Keratinocyte (primary cell): ENCODE measurements around the gene NOP16. TPM values are rescaled to one million over a fixed set of nuclear protein-coding genes. Genes with fewer than 3 reads are reported as not detected.

Experiments
- DNase-seq: peaks from one replicate; pipeline ENCODE4 v3.0.0-alpha.2; 2011; ENCODE audit warnings: low read depth, missing footprints, low spot score
- FAIRE-seq: peaks from 2 replicates; lab custom pipeline; 2011; peaks lifted over from hg19 to GRCh38; lab: Jason Lieb, UNC
- H2AFZ ChIP-seq: 2 replicates; pipeline ENCODE4 v1.6.0; 2012; ENCODE audit warnings: low read length, control low read depth, inconsistent platforms; ENCODE audit not compliant: control insufficient read depth
- H3K27ac ChIP-seq: 2 replicates; pipeline ENCODE4 v1.5.1; 2011; ENCODE audit warnings: low read length; ENCODE audit not compliant: control insufficient read depth, insufficient read depth
- H3K27me3 ChIP-seq: 3 replicates; pipeline ENCODE4 v1.6.0; 2011; ENCODE audit warnings: low read length; ENCODE audit not compliant: control insufficient read depth, insufficient read depth; ENCODE audit errors: extremely low read depth
- H3K36me3 ChIP-seq, 2 experiments: 2 replicates in 1 of 2; 3 replicates in 1 of 2; pipeline ENCODE4 v1.5.1; 2011; ENCODE audit warnings: low read length in 2 of 2, mild to moderate bottlenecking in 1 of 2; ENCODE audit not compliant: control insufficient read depth in 2 of 2, insufficient read depth in 2 of 2; ENCODE audit errors: extremely low read depth in 1 of 2
- H3K4me1 ChIP-seq: 3 replicates; pipeline ENCODE4 v1.5.1; 2011; ENCODE audit warnings: low read length; ENCODE audit not compliant: control insufficient read depth, insufficient read depth; ENCODE audit errors: extremely low read depth
- H3K4me2 ChIP-seq: 3 replicates; pipeline ENCODE4 v1.6.0; 2011; ENCODE audit warnings: low read depth, low read length; ENCODE audit not compliant: control insufficient read depth, insufficient read depth; ENCODE audit errors: extremely low read depth
- H3K4me3 ChIP-seq, 3 experiments: fragments of 200-600 bp in 1 of 3; sonication (generic) in 1 of 3; 2 replicates in 2 of 3; 3 replicates in 1 of 3; pipeline ENCODE4 v1.5.1; 2011 to 2016; ENCODE audit warnings: low read length in 3 of 3, mild to moderate bottlenecking in 3 of 3, control low read depth in 2 of 3, inconsistent platforms in 1 of 3, low read depth in 1 of 3, mixed read lengths in 1 of 3, mixed run types in 1 of 3, moderate library complexity in 1 of 3; ENCODE audit not compliant: control insufficient read depth in 2 of 3, insufficient read depth in 2 of 3; ENCODE audit errors: extremely low read depth in 1 of 3
- H3K79me2 ChIP-seq: 2 replicates; pipeline ENCODE4 v1.6.0; 2012; ENCODE audit warnings: low read length; ENCODE audit not compliant: control insufficient read depth, insufficient read depth
- H3K9ac ChIP-seq: 3 replicates; pipeline ENCODE4 v1.6.0; 2011; ENCODE audit warnings: low read length; ENCODE audit not compliant: control insufficient read depth, insufficient read depth; ENCODE audit errors: extremely low read depth
- H3K9me1 ChIP-seq: 3 replicates; pipeline ENCODE4 v1.6.0; 2011; ENCODE audit warnings: low read length; ENCODE audit not compliant: control insufficient read depth, insufficient read depth; ENCODE audit errors: extremely low read depth
- H3K9me3 ChIP-seq: 2 replicates; pipeline ENCODE4 v1.5.1; 2012; ENCODE audit warnings: low read depth, low read length; ENCODE audit not compliant: control insufficient read depth
- H4K20me1 ChIP-seq: 3 replicates; pipeline ENCODE4 v1.6.0; 2011; ENCODE audit warnings: low read length; ENCODE audit not compliant: control insufficient read depth, insufficient read depth; ENCODE audit errors: extremely low read depth
- CTCF ChIP-seq, 3 experiments: IDR thresholded peaks in 1 of 3; conservative IDR thresholded peaks in 1 of 3; optimal IDR thresholded peaks in 1 of 3; 2 replicates in 2 of 3; 3 replicates in 1 of 3; pipeline versions ENCODE3 to v1.5.1; 2011; ENCODE audit warnings: low read length in 3 of 3, mild to moderate bottlenecking in 3 of 3, moderate library complexity in 2 of 3, control low read depth in 1 of 3, inconsistent platforms in 1 of 3; ENCODE audit not compliant: insufficient read depth in 2 of 3; ENCODE audit errors: extremely low read depth in 1 of 3
- EZH2 ChIP-seq: IDR thresholded peaks from one replicate; pipeline ENCODE4 v1.6.1; 2012; ENCODE audit warnings: inconsistent platforms, mild to moderate bottlenecking, low read length, moderate library complexity
- dilution Hi-C: fragments of 300-500 bp; cut with MboI; formaldehyde crosslinking; loops from one replicate; pipeline ENCODE4 v1.7.0; 2020; ENCODE audit warnings: low sequenced_read_pairs; ENCODE audit not compliant: extremely low pct_ligation_motif_present
- polyA plus RNA-seq, 5 experiments: library from polyadenylated mRNA; depleted of rRNA in 3 of 5; stranded (reverse) in 3 of 5; stranded (forward) in 1 of 5; unstranded in 1 of 5; fragments of >200 nt; gene quantifications; 1 replicate in 1 of 5; 2 replicates in 3 of 5; 3 replicates in 1 of 5; pipeline versions ENCODE4 v1.2.1 to v1.2.3, GENCODE V29; 2011 to 2012; ENCODE audit warnings: missing spikeins in 2 of 5, low read depth in 1 of 5, low replicate concordance in 1 of 5

The NOP16 gene
- polyA plus RNA-seq, 1 donor (not counting 4 experiments of a cell fraction or from before 2014, with no cell fraction given), result 96.7 TPM

GRCh38 chr5:176355400-176356178 is 32.8 kb downstream of the NOP16 start:
- Histone ChIP-seq H2AFZ (no peak overlapping the region), H3K79me2 (peaks cover 72% of the 10 kb centered on the region), H3K9me1 (no peaks in the 10 kb centered on the region), H3K4me1 (peaks cover 6% of the 10 kb centered on the region), H4K20me1 (peaks cover 2% of the 10 kb centered on the region), H3K36me3 (peaks cover 26 to 32% of the 10 kb centered on the region in 2 experiments), H3K4me3 (no peak overlapping the region), H3K9me3 (no peaks in the 10 kb centered on the region), H3K27me3 (no peaks in the 10 kb centered on the region), H3K9ac (no peak overlapping the region), H3K27ac (no peak overlapping the region), H3K4me2 (no peak overlapping the region)
- dilution Hi-C loops, result no loop called here
- FAIRE-seq (no peak), DNase-seq (no peak)
- TF ChIP-seq EZH2, result no peak
- no peak for TF ChIP-seq CTCF (optimal IDR thresholded peaks at IDR 0.05 in 1 of 3, IDR thresholded peaks at IDR 0.05 in 1 of 3, conservative IDR thresholded peaks at IDR 0.05 in 1 of 3; ENCODE audit: extremely low read depth in 1 of 3, insufficient read depth in 2 of 3, low read length in 3 of 3)

DNA sequence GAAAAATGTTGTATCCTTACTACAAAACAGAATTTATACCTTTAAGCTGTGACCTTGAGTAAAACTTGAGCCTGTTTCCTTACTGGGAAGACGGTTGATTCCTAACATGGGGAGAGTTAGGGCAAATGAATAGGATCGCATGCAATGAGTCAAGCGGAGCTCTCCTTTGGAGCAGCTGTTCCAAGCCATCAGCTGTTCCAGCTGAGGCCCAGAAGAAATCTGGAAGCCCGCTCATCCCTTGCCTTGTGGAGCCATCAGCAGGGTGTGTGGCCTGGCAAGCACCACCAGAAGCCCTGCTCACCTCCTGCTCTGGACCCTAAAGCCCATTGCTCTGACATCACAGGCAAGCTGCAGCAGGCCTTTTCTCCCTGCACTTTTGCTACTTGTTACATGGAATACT is 34.9 kb downstream of the NOP16 start:
- no peak overlapping the region for H3K4me3 ChIP-seq
- dilution Hi-C loops, result no loop called here
- H3K4me1 ChIP-seq, result no peaks in the 10 kb centered on the region
- H3K9me1 ChIP-seq, result no peaks in the 10 kb centered on the region
- FAIRE-seq (no peak), DNase-seq (no peak)
- H3K27me3 ChIP-seq, result no peaks in the 10 kb centered on the region
- peaks cover 2% of the 10 kb centered on the region for H4K20me1 ChIP-seq
- TF ChIP-seq CTCF (optimal IDR thresholded peaks at IDR 0.05 in 1 of 3, IDR thresholded peaks at IDR 0.05 in 1 of 3, conservative IDR thresholded peaks at IDR 0.05 in 1 of 3; ENCODE audit: extremely low read depth in 1 of 3, insufficient read depth in 2 of 3, low read length in 3 of 3), result no peak
- TF ChIP-seq EZH2, result no peak
- no peaks in the 10 kb centered on the region for H3K9me3 ChIP-seq
- no peak overlapping the region for H3K4me2 ChIP-seq
- peaks cover 26 to 39% of the 10 kb centered on the region in 2 experiments for H3K36me3 ChIP-seq
- H3K9ac ChIP-seq, result no peak overlapping the region
- H2AFZ ChIP-seq, result no peak overlapping the region
- no peak overlapping the region for H3K27ac ChIP-seq
- H3K79me2 ChIP-seq, result peaks cover 61% of the 10 kb centered on the region
